GM19025 (cell line): ENCODE measurements around the gene CCN2.

Experiments used
- ATAC-seq: cut with Tn5 transposase; IDR thresholded peaks from one replicate; pipeline ENCODE4 v1.9.1; 2021; ENCODE audit warnings: mild to moderate bottlenecking, low read depth, moderate library complexity; ENCODE audit not compliant: unreplicated experiment

The CCN2 gene

GRCh38 chr6:131967948-131968347 is 16.8 kb upstream of the CCN2 start:
- ATAC-seq = no peak

- no peak for ATAC-seq
Observed at GRCh38 chr6:131966443-131966842, 15.3 kb upstream of the CCN2 start.

- no peak for ATAC-seq
Observed at GRCh38 chr6:131963063-131963462, 11.9 kb upstream of the CCN2 start.

GRCh38 chr6:131960371-131961133 is 9.4 kb upstream of the CCN2 start:
- ATAC-seq = no peak

- no peak for ATAC-seq
Observed at GRCh38 chr6:131958542-131959470, 7.6 kb upstream of the CCN2 start.

GRCh38 chr6:131958095-131958494 is 6.9 kb upstream of the CCN2 start:
- ATAC-seq = no peak

GRCh38 chr6:131955876-131956275 is 4.7 kb upstream of the CCN2 start:
- ATAC-seq = no peak

- ATAC-seq = no peak
Observed at GRCh38 chr6:131955192-131955591, 4.0 kb upstream of the CCN2 start.

GRCh38 chr6:131954775-131955107 is 3.6 kb upstream of the CCN2 start:
- no peak for ATAC-seq

- ATAC-seq = no peak
Observed at GRCh38 chr6:131954059-131954774, 3.0 kb upstream of the CCN2 start.

- no peak for ATAC-seq
Observed at GRCh38 chr6:131952886-131953509, 1.8 kb upstream of the CCN2 start.

- no peak for ATAC-seq
Observed at GRCh38 chr6:131951576-131952230, 531 bp upstream of the CCN2 start.

- ATAC-seq = peak; percentile 65
Observed at GRCh38 chr6:131949909-131950766, 1.0 kb downstream of the CCN2 start.

- no peak for ATAC-seq
Observed at GRCh38 chr6:131949620-131949908, 1.6 kb downstream of the CCN2 start.

GRCh38 chr6:131948692-131949619 is 2.2 kb downstream of the CCN2 start:
- no peak for ATAC-seq

GRCh38 chr6:131947986-131948661 is 3.0 kb downstream of the CCN2 start:
- ATAC-seq = no peak

GRCh38 chr6:131946992-131947955 is 3.9 kb downstream of the CCN2 start:
- no peak for ATAC-seq
